Transverse colon (tissue), 3 donors: ENCODE data around the gene SSTR5.

Source experiments
- POLR2A ChIP-seq: fragments of 450-650 bp; IDR thresholded peaks from one replicate; pipeline ENCODE4 v1.6.1; 2016; ENCODE audit warnings: antibody characterized with exemption, mild to moderate bottlenecking, moderate library complexity
- TF ChIP-seq, protein P1 (sequence below), 5 experiments: fragments of 200-600 bp in 3 of 5; fragments of 450-650 bp in 2 of 5; sonication (generic) in 3 of 5; IDR thresholded peaks; 1 replicate in 2 of 5; 2 replicates in 3 of 5; pipeline ENCODE4 v1.5.1; 2016 to 2017; ENCODE audit warnings: antibody characterized with exemption in 5 of 5, inconsistent platforms in 3 of 5, mild to moderate bottlenecking in 2 of 5, moderate library complexity in 1 of 5

DNA sequence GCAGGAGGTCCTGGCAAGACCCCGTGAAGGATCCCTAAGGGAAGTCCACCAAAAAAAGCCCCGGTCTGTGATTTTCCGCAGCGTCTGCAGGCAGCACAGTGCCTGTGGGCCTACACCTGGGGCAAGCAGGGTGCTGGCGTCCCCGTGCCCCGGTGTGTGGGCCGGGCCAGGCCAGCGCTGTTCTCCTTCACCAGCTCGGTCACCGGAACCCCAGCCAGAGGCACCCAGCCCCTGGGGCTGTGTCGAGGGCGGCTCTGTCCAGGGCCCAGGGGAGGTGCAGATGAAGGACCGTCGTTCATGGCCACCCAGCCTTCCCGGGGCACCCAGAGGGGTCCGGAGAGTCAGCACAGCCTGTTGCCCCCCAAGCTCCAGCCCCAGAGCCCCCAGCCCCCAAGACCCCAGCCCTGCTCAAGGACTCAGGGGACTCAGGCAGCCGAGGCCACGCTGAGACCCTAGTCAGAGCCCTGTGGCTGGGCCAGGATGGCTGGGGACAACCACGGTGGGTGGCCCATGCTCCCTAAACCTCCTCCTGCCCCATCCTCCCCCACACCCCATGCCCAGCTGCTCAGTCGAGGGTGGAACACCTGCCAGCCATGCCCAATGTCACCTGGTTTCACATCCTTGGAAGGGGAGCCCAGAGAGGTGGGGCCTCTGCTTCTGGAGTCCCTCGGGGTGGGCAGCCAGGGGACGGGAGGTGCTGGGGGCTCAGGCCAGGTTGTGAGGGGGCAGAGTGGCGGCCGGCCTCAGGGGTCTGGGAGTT is 29.2 kb downstream of the SSTR5 start:
- no peak for TF ChIP-seq POLR2A
- TF ChIP-seq, protein P1, sequence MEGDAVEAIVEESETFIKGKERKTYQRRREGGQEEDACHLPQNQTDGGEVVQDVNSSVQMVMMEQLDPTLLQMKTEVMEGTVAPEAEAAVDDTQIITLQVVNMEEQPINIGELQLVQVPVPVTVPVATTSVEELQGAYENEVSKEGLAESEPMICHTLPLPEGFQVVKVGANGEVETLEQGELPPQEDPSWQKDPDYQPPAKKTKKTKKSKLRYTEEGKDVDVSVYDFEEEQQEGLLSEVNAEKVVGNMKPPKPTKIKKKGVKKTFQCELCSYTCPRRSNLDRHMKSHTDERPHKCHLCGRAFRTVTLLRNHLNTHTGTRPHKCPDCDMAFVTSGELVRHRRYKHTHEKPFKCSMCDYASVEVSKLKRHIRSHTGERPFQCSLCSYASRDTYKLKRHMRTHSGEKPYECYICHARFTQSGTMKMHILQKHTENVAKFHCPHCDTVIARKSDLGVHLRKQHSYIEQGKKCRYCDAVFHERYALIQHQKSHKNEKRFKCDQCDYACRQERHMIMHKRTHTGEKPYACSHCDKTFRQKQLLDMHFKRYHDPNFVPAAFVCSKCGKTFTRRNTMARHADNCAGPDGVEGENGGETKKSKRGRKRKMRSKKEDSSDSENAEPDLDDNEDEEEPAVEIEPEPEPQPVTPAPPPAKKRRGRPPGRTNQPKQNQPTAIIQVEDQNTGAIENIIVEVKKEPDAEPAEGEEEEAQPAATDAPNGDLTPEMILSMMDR (IDR thresholded peaks at IDR 0.05): no peak
